ENCODE measurements around the gene KCTD14.

DNA sequence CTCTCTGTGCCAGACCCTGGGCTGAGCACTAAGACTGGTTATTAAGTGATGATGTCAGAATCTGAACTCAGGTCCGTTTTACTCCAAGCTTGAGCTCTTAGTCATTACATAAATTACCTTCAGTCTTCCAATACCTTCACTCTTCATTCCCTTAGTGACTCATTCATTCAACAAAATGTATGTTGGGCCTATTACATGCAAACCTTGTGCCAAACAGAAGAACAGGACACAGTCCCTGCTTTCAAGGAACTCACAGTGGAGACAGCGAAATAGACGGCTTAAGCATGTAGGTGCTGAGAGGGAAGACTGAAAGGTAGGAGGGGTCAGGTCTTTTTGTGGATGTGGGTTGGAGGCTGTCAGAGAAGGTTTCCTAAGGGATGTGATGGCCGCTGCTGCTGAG, 3.3 kb downstream of the KCTD14 start:
- TF ChIP-seq, protein P1, sequence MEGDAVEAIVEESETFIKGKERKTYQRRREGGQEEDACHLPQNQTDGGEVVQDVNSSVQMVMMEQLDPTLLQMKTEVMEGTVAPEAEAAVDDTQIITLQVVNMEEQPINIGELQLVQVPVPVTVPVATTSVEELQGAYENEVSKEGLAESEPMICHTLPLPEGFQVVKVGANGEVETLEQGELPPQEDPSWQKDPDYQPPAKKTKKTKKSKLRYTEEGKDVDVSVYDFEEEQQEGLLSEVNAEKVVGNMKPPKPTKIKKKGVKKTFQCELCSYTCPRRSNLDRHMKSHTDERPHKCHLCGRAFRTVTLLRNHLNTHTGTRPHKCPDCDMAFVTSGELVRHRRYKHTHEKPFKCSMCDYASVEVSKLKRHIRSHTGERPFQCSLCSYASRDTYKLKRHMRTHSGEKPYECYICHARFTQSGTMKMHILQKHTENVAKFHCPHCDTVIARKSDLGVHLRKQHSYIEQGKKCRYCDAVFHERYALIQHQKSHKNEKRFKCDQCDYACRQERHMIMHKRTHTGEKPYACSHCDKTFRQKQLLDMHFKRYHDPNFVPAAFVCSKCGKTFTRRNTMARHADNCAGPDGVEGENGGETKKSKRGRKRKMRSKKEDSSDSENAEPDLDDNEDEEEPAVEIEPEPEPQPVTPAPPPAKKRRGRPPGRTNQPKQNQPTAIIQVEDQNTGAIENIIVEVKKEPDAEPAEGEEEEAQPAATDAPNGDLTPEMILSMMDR (IDR thresholded peaks at IDR 0.05; ENCODE audit: poor library complexity) = no peak
- TF ChIP-seq EZH2 (IDR thresholded peaks at IDR 0.05; ENCODE audit: borderline replicate concordance) = no peak
